NCI-H2081 treated with DMSO at 0.1 percent for 48 hours (cell line): Measurements from ENCODE around the gene ZDHHC1.
"Not testable (repeated sequence)": the region's sequence is repeated elsewhere in the genome, so short reads cannot be mapped to it uniquely, and the experiment has no call there.

ENCODE experiments used
- DNase-seq: peaks from one replicate; lab custom pipeline; 2025; lab: John Stamatoyannopoulos, UW

Gene ZDHHC1

DNA sequence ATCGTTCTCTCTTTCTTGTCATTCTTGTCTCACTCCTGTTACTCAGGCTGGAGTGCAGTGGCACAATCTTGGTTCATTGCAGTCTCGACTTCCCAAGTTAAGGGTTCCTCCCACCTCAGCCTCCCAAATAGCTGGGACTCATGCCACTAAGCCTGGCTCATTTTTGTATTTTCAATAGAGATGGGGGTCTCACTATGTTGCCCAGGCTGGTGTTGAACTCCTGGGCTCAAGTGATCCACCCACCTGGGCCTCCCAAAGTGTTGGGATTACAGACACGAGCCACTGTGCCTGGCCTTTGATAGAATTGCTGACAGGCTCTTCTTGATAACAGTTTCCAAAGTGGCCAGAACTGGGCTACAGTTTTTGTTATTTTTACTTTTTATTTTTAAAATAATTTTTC, 55.2 kb downstream of the ZDHHC1 start:
- DNase-seq, result no peak

DNA sequence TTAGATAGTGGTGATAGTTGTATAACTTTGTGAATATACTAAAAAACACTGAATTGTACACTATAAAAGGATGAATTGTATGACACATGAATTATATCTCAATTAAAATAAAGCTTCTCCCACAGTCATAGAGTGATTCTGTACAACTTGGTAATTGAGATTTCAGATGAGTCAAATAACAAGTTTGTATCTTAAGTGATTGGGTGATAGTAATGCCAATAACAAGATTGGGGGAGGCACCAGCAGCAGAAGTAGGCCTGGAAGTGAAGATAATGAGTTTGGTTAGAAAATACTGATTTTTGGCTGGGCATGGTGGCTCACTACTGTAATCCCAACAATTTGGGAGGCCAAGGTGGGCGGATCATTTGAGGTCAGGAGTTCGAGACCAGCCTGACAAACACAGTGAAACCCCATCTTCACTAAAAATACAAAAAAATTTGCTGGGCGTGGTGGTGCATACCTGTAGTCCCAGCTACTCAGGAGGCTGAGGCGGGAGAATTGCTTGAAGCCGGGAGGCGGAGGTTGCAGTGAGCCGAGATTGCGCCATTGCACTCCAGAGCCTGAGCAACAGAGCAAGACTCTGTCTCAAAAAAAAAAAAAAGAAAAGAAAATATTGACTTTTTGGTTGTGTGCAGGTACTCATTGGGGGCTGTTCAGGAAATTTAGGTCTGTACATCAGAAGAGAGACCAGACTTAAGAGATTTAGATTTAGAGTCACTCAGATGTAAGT, 56.6 kb downstream of the ZDHHC1 start:
- not testable (repeated sequence) for DNase-seq

DNA sequence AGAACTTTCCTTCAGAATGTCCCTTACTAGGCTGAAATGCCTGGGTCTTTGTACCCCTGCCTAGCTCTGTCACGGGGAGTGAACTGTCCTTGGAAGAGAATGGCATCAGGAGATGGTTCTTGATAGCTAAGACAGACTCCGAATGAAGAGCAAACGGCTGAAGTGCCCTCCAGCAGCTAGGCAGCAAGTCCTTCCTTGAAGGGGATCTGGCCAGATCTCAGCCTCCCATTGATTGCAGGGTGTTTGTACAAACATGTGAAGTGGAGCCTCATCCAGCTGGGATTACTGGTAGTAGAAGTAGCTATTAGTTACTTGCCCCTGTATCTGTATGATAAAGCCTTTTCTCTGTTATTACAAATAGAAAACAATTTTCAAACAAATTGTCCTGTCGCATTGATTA, 58.7 kb downstream of the ZDHHC1 start:
- no peak for DNase-seq

DNA sequence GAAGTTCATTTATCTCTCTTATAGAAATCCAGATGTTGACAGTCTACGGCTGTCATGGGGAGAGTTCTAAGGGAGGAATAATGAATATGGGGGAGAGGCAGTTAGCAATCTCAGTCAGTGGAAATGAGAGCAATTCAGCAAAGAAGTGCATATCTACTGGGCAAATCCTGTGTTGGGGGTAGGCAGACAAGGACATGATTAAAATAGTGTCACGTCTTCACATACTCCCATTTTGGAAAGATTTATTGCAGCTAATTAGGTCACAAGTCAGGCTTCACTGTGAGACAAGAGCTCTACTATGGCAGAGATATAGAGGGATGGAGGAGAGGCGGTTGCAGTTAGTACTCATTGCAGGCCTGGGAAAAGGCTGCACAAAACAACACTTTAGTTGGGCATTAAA, 59.9 kb downstream of the ZDHHC1 start:
- no peak for DNase-seq

DNA sequence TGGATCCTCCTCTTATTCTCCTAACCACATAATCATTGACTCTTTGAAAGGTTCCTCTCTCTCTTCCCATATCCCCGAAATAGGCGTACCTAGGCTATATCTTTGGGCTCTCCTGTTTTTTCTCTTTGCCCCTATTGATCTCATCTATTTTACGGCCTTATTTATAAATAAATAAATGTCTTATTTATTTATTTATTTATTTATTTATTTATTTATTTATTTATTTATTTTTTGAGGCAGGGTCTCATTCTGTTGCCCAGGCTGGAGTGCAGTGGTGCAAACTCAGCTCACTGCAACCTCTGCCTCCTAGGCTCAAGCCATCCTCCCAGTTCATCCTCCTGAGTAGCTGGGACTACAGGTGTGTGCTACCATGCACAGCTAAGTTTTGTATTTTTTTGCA, 63.8 kb downstream of the ZDHHC1 start:
- not testable (repeated sequence) for DNase-seq

DNA sequence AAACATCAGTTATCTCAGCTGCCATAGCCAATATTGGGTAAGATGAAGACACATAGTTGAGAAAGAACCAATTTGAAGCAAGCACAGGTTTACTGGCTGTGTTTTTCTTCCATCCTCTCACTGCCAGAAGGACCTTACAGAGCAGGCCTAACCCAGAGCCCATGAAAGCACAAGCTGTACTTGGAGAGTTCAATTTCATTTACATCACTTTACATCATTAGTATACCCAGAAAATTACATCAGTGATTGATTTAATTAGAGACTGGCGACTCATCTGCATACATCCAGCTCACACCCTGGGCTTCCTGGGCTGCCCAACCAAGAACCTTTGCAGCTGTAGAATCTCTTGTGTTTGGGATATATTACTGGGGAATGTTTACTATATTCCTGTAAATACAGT, 66.0 kb downstream of the ZDHHC1 start:
- DNase-seq, result no peak

DNA sequence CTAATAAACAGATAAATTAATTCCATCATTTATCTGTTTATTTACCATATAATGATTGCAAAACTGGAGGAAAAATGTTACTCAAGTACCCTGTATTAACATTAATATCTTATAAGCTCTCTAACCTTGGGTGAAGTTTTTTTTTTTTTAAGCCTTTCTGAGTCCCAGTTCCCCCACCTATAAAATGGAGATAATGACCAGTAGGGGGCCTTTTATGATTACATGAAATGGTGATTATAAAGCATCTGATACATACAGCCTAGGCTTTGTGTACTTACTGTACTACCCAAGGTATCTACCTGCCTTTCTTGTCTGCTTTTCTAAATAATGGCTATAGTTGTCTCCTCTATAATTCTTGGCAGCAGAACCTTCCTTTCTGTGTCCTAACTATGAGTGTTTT, 67.1 kb downstream of the ZDHHC1 start:
- no peak for DNase-seq

DNA sequence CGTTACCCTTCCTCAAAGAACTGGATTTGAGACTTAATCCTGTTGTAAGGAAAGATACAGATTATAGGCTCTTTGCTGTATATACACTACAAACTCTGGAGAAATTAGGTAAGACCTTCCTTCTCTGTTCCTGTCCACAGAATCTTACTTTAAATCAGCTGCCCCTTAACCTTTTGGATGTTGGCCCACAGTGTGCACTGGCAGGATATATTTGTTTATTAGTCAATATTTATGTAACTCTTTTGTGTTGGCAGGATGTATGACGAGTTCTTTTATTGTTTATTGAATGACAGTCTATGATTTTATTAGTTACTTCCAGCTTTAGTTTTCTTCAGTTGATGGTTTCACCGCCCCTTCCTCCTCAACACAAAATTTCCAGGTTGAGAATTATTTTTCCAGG, 69.9 kb downstream of the ZDHHC1 start:
- no peak for DNase-seq

DNA sequence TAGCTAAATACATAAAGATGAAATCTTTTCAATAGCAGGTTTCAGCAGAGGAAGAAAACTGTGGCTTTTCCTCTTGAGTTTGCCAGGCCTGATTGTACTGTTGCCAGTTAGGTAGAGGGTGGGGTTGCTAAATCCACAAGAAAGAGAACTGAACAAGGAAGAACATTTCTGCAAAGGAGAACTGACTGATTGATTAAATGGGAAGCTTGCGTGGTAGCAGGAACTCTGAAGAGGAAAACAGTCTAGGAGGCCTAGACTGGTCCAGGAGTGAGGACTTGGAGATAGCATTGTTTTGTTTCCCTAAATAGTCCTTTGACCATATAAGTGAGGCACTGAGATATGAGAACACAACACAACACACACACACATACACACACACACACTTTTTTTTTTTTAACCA, 70.9 kb downstream of the ZDHHC1 start:
- no peak for DNase-seq
